ENCODE measurements around the gene ATE1. TPM values are rescaled to one million over a fixed set of nuclear protein-coding genes. Genes with fewer than 3 reads are reported as not detected.
"Not testable (repeated sequence)": the region's sequence is repeated elsewhere in the genome, so short reads cannot be mapped to it uniquely, and the experiment has no call there.

The ATE1 gene
- total RNA-seq, 4 donors from 2014 or later = 15.5 to 29.8 (median 22.6) TPM

GRCh38 chr10:121929585-121930267 lies 1.9 kb upstream of the ATE1 start:
- Histone ChIP-seq H3K4me1 (peaks cover 6 to 50% (median 18%) of the 10 kb centered on the region in 3 donors), H3K27ac (peak overlapping the region in 3 of 4 donors; percentile 4 to 100 (median 39))
- intact Hi-C loops (cut with DNase I); H3K36me3 ChIP-seq; H3K27me3 ChIP-seq; H3K4me3 ChIP-seq; DNase-seq; H3K9me3 ChIP-seq: not testable (repeated sequence)
- 80 to 84% methylated on average over 14 of the region's 14 CpGs for WGBS, 2 donors

- 0 to 5% methylated on average over 4 to 8 of the region's 20 CpGs for WGBS, 2 donors
- peak overlapping the region; percentile 71 to 99 (median 96) for H3K4me3 ChIP-seq
- no peaks in the 10 kb centered on the region for H3K27me3 ChIP-seq
- H3K4me1 ChIP-seq = peaks cover 6 to 52% (median 18%) of the 10 kb centered on the region in 3 donors
- no peaks in the 10 kb centered on the region for H3K9me3 ChIP-seq
- peaks cover 0 to 2% (median 0%) of the 10 kb centered on the region in 3 donors for H3K36me3 ChIP-seq
- intact Hi-C loops (cut with DNase I) = no loop called here
- DNase-seq = no peak
- peak overlapping the region; percentile 95 to 100 (median 98) for H3K27ac ChIP-seq
- no peak for TF ChIP-seq POLR2A (IDR thresholded peaks at IDR 0.05)
- TF ChIP-seq CTCF (IDR thresholded peaks at IDR 0.05) = no peak
These were observed 675 bp upstream of the ATE1 start for GRCh38 chr10:121928528-121928884.

GRCh38 chr10:121927318-121927840 lies 452 bp downstream of the ATE1 start:
- WGBS, 2 donors = 0% methylated on average over 8 to 13 of the region's 48 CpGs
- Histone ChIP-seq H3K4me1 (peaks cover 6 to 52% (median 18%) of the 10 kb centered on the region in 3 donors), H3K36me3 (peaks cover 0 to 13% (median 0%) of the 10 kb centered on the region in 3 donors), H3K27me3 (no peaks in the 10 kb centered on the region), H3K4me3 (peak overlapping the region; percentile 71 to 99 (median 96)), H3K27ac (peak overlapping the region; percentile 95 to 100 (median 98)), H3K9me3 (no peaks in the 10 kb centered on the region)
- intact Hi-C loops (cut with DNase I) = no loop called here
- DNase-seq = no peak
- TF ChIP-seq POLR2A (IDR thresholded peaks at IDR 0.05) (no peak), CTCF (IDR thresholded peaks at IDR 0.05) (no peak)

GRCh38 chr10:121926671-121927317 lies 1.0 kb downstream of the ATE1 start:
- no peaks in the 10 kb centered on the region for H3K27me3 ChIP-seq
- H3K36me3 ChIP-seq = peaks cover 0 to 18% (median 0%) of the 10 kb centered on the region in 3 donors
- WGBS, 2 donors = 0 to 1% methylated on average over 20 of the region's 20 CpGs
- no peaks in the 10 kb centered on the region for H3K9me3 ChIP-seq
- DNase-seq = no peak
- H3K27ac ChIP-seq = peak overlapping the region; percentile 95 to 100 (median 98)
- peaks cover 6 to 52% (median 18%) of the 10 kb centered on the region in 3 donors for H3K4me1 ChIP-seq
- intact Hi-C loops (cut with DNase I) = no loop called here
- TF ChIP-seq CTCF (IDR thresholded peaks at IDR 0.05) (no peak), POLR2A (IDR thresholded peaks at IDR 0.05) (no peak)
- peak overlapping the region; percentile 71 to 99 (median 96) for H3K4me3 ChIP-seq

GRCh38 chr10:121926157-121926556 lies 1.7 kb downstream of the ATE1 start:
- peak overlapping the region in 2 of 4 donors; percentile 99 to 100 for H3K27ac ChIP-seq
- no peak for TF ChIP-seq POLR2A (IDR thresholded peaks at IDR 0.05)
- TF ChIP-seq CTCF (IDR thresholded peaks at IDR 0.05) = no peak

More at GRCh38 chr10:121926157-121926556, 1.7 kb downstream of the ATE1 start:
- H3K4me1 ChIP-seq = peaks cover 6 to 50% (median 18%) of the 10 kb centered on the region in 3 donors
- DNase-seq = no peak
- peak overlapping the region in 3 of 4 donors; percentile 93 to 99 (median 98) for H3K4me3 ChIP-seq
- no peaks in the 10 kb centered on the region for H3K9me3 ChIP-seq
- peaks cover 0 to 24% (median 0%) of the 10 kb centered on the region in 3 donors for H3K36me3 ChIP-seq
- WGBS, 2 donors = 79 to 83% methylated on average over 4 of the region's 4 CpGs
- intact Hi-C loops (cut with DNase I) = no loop called here
- H3K27me3 ChIP-seq = no peaks in the 10 kb centered on the region

Measured in esophagus squamous epithelium (tissue), 5 donors.